Activated CD4-positive, alpha-beta T cell treated with anti-CD3 and anti-CD28 coated beads for 24 hours (primary cell): Measurements from ENCODE around the gene CREG2.
"Not testable (repeated sequence)": the region's sequence is repeated elsewhere in the genome, so short reads cannot be mapped to it uniquely, and the experiment has no call there.

Experiments used
- DNase-seq, 2 donors: peaks; one replicate each; pipeline ENCODE4 v3.0.0-alpha.2; 2020; ENCODE audit warnings: low read depth in 2 of 2

Gene CREG2

DNA sequence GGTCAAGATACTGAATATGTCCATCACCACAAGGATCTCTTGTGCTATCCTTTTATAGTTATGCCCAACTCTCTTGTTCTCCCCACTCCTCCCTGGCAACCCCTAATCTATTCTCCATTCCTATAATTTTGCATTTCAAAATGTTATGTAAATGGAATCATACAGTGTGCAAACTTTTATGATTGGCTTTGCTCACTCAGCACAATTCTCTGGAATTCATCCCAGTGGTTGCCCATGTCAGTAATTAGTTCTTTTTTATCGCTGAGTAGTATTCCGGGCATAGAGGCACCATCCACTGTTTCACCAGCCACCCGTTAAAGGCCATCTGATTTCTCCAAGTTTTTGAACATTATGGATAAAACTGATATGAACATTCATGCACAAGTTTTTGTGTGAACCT is 40.4 kb downstream of the CREG2 start:
- DNase-seq, result no peak

DNA sequence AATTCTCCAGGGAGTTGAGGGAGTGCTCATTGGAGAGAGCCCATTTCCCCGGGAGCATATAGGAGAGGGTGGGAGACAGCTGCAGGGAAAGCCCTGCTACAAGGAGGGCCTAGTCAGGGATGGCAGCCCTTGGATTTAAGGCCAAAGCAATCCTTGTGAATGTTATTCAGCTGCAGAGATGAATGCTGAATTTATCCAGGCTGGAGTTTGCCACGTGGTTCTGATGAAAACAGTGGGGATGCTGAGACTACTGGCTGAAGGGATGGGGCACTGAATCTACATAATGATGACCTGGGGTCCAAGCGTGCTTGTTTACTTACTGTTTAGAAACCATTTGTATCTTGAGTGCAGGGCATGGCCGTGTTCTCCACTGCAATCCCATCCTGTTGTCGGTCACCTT is 43.2 kb downstream of the CREG2 start:
- DNase-seq, result no peak

DNA sequence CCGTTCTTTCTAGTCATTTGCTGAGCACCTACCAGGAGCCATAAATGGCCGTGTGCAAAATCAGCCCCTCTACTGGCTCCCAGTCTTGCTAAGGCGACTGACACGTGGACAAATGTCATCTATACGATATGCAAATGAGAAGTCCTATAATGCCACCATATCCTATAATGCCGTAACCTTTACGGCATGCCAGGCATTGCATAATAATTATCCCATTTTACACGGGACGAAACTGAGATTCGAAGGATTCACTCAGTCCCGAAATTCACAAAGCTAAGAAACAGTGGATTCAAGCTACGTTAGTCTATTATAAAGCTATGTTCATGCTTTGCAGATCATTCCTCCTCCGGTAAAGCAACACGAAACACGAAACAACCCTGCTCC is 44.7 kb downstream of the CREG2 start:
- DNase-seq, result no peak

DNA sequence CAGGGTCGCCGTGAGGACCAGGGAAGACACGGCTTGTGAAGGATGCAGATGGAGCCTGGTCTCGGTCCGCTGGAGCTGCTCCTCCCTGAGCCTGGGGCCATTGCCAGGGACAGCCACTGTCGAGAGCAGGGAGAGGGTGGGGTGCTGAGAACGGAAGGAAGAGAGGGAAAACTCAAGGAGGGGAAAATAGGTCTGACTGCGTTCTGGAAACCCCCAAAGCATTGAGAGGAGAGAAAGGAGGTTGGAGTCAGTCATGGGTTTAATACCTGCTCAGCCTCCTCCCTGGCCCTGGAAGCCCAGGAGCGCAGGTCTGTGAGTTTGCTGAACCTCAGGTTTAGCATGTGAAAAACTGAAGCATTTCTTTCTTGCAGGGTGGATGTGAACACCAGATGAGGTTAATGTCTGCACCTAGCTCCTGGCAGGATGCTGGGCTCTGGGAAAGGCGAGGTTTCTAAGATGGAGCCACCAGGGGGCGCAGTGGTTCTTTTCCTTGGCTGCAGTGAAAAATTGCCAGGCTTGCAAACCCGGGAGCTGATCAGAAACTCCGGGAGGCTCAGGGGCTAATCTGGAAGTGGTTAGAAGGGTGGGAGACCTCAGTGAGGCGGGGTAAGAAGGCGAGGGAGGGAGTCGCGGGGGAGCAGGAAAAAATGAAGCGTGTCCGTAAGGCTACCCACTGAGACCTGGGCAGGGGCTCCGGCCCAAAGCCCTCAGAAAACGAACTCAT is 45.2 kb downstream of the CREG2 start:
- DNase-seq, result peak; percentile 69 to 72

DNA sequence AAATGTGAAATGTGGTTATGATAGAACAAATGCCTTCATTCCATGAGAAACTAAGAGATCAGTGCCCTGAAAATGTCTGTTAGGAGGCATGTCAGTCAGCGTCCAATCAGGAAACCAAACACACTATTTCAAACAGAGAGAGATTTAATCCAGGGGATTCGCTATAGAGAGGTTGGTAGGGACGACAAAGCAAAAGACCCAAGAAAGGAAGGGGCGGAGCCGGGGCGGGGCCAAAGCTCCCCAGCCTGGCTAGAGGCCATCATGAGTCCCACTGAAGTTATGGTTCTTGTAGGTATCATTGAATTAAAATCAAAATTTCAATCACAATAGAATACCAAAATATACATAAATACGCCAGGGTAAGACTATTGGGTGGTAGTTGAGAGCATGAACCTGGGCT is 45.9 kb downstream of the CREG2 start:
- peak in 1 of 2 donors; percentile 29 for DNase-seq

DNA sequence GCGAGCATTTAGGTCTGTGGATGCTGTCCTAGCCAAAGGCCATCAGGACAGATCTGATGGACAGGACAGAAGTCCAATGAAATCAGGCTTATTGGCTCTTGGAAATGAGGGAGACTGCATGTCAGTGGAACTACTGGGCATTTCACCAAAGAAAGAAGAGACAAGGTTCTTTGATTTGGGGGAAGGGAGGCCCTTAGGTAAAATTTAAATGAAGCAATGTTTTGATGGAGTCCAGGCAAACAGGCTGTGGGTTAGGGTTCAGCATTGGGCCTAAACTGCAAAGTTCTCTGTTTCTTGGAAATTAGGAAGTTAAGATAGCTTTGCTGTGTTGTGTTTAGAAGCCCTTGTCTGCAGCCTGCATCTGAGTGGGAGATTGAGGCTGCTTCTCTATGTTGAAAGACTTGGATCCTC is 47.2 kb downstream of the CREG2 start:
- DNase-seq, result no peak

DNA sequence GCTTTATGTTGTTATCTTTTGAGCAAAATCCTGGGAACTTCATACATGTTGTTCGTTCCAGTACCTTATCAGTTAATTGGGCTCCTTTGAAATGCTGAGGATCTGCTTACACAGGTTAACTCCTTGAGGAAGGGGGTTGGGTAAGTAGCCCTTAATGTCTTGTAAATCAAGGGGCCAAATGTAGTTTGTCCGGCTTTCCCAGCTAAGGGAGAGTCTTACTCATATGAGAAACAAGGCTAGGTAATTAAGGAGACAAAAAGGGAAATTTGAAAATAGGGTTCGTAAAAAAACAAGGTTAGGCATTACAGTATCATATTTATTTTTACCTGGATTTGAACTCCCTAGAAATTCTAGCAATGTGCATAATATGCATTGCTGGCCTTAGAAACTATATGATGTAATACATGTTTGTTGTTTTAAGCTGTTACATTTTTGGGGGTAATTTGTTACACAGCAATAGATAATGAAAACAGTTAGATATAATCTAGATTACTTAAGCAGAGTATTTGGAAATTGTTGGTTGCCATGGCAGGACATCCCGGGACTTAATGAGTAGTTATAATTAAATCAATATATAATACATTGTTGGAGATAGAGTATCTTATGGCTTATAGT is 47.9 kb downstream of the CREG2 start:
- DNase-seq, result no peak

DNA sequence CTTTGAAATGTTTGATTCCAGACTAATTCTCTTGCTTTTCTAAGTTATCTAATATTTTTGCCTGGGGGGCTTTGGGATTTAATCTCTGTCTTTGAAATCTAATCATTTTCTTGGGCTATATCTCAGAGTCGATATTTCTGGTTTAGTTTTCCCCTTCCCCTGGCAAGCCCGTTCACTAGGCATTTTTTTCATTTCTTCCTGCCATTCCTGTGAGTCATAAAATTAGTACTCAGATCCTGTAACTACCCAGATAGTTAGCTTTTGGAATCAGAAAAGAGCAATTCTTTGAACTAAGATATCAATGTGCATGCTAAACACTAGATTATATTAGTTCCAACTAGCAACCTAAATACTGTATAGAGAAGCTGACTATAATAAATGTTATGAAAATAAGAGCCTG is 49.4 kb downstream of the CREG2 start:
- DNase-seq, result no peak

DNA sequence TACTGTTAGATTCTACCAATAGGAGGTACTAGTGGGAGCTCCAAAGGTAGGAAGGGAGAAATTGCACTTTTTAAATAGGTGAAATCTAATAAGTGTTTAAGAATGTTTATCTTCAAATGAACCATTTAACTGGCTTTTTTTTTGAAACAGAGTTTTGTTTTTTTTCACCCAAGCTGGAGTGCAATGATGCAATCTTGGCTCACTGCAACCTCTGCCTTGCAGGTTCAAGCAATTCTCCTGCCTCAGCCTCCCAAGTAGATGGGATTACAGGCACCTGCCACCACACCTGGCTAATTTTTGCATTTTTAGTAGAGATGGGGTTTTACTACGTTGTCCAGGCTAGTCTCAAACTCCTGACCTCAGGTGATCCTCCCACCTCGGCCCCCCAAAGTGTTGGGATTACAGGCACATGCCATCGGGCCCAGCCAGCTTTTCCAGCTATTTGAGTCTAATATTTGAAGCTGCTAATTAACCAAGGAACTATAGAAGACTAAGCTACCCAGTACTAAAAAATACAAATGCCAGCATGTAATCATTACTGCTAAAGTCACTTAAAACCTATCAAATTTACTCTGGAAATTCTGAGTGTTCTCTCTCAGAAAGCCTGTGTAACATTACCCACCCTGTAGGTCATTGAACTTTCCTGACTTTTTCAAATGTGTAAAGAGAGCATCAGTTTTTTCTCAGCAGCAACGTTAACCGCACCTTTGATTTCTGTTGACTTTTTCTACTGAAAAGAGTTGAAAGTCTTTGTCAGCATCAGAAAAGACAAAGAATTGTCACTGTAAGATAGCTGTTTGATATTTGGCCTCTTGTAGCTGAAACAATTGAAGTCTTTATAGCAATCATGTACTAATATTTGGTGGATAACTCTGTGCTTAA is 54.2 kb downstream of the CREG2 start:
- no peak for DNase-seq

DNA sequence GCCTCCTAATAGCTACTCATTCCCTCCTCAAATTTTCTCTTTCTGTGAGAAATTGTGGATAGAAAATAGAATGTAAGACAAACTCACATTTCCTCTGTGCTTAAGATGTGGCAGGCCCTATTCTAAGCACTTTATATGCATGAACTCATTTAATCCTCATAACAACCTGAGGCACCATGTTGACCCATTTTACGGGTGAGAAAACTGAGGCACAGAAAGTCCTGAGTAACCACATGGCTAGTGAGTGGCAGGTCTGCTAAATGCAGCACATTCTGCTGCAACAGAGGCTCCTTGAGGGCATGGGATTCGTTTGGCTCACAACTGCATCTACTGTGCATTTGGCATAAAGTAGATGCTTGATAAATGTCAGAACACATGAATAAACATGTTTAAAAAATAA is 56.1 kb downstream of the CREG2 start:
- DNase-seq, result no peak

DNA sequence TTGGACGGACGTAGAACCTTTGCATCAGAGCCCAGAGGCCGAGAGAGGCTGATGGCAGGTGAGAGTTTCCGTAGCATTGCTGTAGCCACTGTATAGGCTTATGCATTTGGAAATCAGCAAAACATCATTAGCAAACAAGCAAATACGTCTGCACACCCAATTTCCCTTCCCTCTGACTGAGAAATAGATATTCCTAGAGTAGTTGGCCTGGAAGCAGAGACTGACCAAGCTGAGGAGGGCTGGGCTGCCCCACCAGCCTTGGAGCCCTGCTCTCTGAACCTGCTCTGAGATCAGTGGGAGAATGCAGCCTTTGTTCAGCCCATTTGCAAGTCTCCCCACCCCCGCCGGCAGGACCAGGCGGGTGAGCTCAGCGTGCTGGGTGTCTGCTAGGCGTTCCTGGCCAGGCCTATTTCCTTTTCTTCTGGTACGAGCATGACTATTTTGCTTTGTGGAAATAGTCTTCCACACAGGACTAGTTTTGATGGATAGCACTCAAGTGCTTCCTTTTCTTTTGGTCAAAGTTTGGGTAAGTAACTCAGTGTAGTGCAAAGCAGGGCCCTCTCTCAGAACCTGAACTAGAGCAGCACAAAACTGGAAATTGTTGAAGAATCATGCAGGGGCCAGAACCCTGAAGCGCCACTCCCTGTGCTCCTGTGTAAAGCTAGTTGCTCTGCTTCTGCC is 56.9 kb downstream of the CREG2 start:
- DNase-seq, result peak in 1 of 2 donors; percentile 29

DNA sequence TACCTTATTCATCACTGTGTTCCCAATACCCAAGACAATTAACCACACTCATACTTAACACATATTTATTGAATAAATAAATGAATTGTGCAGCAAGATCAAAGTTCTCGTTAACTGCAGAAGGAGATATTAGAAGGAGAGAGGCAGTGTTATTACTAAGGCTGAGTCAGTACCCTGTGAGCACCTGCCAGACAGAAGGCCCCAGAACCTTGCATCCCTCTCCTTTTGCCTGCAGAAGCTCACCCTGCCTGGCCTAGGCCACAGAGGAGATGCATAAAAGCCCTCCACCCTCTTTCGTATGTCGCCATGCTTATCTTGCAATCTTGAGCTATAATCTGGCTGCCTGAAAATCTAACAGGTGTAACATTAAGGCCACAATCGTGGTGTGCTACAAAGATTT is 58.3 kb downstream of the CREG2 start:
- no peak for DNase-seq

DNA sequence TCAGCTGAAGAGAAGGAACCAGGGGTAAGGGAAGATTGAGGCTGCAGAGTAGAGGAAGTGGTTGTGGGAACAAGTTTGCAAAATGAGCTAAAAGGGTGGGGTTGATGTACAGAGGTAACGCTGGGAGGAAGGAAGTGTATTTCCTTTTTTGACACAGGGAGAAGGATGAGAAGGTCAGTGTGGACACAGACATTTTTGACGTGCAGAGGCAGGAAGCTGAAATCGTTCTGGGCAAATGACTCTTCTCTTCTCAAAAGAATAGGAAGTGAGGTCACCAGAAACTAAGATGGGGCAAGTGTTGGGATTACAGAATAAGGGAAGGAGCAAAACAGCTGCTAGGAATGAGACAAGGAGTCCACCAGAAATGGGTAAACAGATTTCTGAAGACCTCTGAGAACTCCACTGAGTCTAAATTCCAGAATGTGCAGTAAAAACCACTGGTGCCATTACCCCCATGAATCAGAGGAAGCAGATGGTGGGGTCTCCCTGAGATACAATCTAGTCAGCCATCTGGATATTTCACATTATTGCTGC is 58.8 kb downstream of the CREG2 start:
- DNase-seq, result no peak

DNA sequence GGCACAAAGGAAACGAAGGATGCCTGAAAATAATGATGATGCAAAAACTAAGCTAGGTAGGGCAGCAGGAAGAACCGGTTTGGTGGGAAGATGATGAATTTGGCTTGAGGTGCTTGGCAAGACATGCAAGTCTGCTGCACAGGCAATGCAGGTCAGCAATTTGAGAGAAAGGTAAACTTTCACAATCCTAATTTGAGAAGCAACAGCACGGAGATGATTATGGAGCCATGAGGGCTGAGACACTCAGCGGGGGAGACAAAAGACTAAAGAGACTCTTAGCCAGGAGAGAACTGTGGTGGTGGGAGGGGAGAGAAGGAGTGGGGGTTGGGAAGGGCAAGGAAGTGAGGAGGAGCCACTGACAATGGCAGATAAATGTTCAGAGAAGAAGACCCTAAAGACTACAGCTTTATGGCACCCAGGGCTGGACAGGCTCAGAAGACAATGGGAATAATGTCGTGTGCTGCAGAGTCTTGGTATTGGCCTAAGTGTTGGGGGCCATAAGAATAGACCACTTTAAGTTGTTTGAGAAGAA is 59.4 kb downstream of the CREG2 start:
- no peak for DNase-seq

DNA sequence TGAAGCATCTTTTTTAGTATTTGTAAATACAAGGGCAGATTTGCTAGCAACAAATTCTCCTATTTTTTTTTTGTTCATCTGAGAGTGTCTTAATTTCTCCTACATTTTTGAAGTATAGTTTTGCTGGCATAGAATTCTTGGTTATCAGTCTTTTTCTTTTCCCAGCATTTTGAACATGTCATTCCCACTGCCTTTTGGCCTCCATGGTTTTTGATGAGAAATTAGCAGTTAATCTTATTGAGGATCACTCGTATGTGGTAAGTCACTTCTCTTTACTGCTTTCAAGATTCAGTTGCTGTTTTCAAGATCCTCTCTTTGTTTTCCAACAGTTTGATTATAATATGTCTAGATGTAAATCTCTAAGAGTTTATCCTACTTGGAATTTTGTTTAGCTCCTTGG is 61.9 kb downstream of the CREG2 start:
- DNase-seq, result no peak

DNA sequence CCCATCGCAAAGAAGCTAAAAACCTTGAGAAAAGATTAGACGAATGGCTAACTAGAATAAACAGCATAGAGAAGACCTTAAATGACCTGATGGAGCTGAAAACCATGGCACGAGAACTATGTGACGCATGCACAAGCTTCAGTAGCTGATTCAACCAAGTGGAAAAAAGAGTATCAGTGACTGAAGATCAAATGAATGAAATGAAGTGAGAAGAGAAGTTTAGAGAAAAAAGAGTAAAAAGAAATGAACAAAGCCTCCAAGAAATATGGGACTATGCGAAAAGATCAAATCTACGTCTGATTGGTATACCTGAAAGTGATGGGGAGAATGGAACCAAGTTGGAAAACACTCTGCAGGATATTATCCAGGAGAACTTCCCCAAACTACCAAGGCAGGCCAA is 70.7 kb downstream of the CREG2 start:
- DNase-seq, result not testable (repeated sequence)

DNA sequence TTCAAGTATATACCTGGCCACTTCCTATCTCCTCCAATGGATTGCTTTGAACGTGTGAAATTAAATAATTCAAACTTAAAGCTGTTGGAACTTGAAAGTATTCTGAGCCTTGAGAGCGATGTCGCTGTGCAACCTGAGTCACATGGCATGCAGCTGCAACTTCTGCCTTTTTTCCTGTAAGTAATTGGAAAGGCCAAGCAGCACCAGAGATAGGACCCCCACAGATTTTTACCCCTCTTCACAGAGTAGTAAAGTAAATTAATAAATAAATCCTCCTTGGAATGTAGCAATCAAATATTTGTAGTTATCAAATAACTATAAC is 75.6 kb downstream of the CREG2 start:
- DNase-seq, result no peak

DNA sequence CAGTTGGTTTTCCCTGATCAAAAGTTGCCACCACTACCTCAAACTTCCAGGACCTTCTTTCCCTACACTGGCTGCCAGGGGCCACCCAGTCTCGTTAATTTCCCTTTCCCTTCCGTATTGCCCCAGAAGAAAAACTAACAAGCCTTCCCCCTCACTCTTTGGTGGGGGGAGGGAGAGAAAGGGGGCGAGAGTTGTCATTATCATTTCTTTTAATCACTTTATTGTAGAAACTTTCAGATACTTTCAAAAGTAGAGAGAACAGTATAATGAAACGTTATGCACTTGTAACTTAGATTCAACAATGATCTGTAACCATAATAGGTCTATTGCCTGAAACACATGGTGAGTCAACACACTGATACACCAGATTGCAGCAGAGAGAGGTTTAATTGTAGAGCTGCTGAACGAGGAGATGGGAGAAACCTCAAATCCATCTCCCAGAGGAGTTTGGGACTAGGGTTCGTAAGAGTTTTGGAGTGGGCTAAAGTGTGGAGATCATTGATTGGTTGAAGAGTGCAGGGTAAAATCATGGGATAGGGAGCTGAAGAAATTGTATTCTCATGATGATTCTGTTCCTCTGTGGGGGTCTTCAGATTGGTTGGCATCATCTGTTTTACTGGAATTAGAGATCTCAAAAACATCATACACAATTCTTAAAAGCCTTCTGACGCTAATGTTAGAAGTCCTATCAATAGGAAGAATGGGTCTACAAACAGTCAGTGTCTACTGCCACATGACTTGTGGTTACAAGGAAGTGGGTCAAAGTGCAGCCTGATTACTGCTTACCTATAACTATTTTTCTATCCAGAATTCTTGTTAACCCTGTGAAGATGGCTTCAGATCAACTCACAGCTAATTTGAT is 76.2 kb downstream of the CREG2 start:
- no peak for DNase-seq

DNA sequence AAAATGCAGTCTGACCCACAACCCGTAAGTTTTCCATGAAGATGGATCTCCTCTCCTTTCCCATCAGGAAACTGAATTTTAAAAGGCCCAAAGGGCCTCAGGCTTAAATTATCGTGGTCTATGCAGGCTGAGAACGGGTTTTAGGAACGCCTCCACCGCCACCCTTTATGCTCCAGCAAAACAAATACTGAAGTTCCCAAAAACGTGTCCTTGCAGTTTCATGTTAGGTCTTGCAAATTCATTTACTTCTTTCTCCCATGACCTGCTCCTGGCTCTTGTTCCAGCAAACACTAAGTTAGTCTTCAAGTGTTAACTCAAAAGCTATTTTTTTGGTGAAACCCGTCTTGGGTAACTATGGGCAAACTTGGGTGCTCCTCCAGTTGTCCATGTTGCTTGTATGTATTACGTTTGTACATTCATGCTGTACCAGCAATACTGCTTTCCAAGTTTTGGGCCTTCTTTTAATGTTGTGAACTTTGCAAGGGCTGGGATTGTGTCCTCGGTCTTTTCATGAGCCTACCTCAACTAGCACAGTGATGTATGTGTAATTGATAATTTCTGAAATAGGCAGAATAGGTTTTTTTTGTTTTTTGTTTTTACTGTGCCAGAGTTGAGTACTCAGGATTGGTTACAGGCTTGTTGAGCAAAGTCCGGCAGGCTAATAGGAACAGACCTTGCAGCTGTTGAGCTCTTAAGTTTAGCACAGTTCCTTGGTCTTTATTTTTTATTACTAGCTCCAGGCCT is 77.0 kb downstream of the CREG2 start:
- DNase-seq, result no peak
